Measurements from ENCODE around the gene SWSAP1.

- TF ChIP-seq EP300 (IDR thresholded peaks at IDR 0.05) = no peak
- TF ChIP-seq CTCF (IDR thresholded peaks at IDR 0.05) = no peak
Measured at GRCh38 chr19:11418094-11418548, 43.7 kb downstream of the SWSAP1 start.

Measured in suprapubic skin (tissue), 3 donors.